GM12801 (cell line): ENCODE measurements around the gene ZNF595.
"Not testable (repeated sequence)": the region's sequence is repeated elsewhere in the genome, so short reads cannot be mapped to it uniquely, and the experiment has no call there.

Experiments
- TF ChIP-seq, protein P1 (sequence below): IDR thresholded peaks from one replicate; pipeline ENCODE4 v1.5.1; 2011; ENCODE audit warnings: control low read depth; ENCODE audit not compliant: insufficient read length; ENCODE audit errors: extremely low read depth

ZNF595 gene

DNA sequence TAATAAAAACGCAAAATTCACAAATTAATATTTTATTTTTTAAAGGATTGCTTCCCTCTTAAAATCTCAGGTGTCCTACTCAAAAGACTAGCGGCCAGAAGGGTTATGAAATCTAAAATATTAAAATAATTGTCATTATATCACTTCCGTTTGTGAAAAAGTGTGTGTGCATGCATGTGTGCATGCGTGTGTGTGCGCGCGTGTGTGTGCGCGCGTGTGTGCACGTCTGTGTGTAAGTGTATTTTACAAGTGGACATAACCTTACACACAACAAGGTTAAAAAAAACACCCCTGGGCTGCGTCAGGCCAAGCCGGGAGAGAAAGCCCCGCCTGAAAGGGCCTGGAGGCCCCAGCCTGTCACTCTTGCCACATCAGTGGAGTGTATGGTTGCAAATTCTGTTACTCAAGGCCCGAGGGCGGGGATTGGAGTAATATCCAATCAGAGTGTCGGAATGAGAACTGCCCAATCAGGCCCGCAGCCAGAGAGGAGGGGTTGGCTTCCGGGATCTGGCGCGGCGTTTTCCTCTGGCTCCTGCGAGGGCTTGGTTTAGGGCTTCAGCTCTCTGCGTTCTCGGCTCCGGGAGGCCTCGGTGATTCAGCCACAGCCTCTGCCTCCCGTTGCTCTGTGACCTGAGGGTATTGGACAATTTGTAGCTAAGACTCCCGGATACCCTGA lies at the start of gene ZNF595:
Gene ZNF595 (plus strand): TSS at position 518 of the 676 bp plus-strand sequence. CDS start 168 bp downstream, outside the sequence.
- TF ChIP-seq, protein P1, sequence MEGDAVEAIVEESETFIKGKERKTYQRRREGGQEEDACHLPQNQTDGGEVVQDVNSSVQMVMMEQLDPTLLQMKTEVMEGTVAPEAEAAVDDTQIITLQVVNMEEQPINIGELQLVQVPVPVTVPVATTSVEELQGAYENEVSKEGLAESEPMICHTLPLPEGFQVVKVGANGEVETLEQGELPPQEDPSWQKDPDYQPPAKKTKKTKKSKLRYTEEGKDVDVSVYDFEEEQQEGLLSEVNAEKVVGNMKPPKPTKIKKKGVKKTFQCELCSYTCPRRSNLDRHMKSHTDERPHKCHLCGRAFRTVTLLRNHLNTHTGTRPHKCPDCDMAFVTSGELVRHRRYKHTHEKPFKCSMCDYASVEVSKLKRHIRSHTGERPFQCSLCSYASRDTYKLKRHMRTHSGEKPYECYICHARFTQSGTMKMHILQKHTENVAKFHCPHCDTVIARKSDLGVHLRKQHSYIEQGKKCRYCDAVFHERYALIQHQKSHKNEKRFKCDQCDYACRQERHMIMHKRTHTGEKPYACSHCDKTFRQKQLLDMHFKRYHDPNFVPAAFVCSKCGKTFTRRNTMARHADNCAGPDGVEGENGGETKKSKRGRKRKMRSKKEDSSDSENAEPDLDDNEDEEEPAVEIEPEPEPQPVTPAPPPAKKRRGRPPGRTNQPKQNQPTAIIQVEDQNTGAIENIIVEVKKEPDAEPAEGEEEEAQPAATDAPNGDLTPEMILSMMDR, result not testable (repeated sequence)

DNA sequence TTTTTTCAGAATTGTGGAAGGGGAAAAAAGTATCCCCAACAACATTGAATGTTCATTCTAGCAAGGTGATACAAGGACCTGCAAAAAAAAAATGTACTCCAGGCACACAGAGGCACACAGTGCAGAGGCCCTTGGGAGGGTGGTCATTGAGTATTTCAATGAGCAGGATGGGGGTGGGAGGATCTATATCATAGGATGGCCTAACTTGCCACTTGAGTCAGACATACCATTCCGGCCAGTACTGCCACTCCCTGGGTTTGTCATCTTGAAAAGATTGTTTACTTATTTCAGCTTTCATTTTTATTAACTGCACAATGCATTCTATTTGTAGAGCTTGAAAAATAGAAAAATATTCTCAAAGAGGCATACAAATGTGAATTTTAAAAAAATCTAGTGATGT lies 18.7 kb downstream of the ZNF595 start:
- TF ChIP-seq, protein P1, result no peak

DNA sequence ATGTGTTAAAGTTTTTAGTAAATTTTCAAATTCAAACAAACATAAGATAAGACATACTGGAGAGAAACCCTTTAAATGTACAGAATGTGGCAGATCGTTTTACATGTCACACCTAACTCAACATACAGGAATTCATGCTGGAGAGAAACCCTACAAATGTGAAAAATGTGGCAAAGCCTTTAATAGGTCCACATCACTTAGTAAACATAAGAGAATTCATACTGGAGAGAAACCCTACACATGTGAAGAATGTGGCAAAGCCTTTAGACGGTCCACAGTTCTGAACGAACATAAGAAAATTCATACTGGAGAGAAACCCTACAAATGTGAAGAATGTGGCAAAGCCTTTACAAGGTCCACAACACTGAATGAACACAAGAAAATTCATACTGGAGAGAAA lies 32.8 kb downstream of the ZNF595 start:
- TF ChIP-seq, protein P1, result no peak

DNA sequence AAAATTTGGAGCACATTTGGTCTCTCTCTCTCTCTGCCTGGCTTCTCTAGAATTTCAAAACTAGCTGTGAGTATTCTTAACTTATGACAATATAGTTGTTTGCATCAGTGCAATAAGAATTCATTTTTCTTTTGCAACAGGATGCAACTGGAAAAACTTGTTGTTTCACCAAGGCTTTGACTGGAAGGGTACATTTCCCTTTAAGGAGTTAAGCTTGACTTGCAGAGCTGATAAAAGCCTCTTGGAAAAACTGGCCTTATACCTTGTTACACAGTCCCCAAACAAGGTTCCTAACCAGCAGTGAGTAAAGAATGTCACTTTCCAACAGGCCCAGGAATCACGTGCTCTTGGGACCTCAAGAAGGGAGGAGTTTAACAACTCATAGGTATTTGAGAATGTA lies 45.3 kb downstream of the ZNF595 start:
- TF ChIP-seq, protein P1, result no peak

DNA sequence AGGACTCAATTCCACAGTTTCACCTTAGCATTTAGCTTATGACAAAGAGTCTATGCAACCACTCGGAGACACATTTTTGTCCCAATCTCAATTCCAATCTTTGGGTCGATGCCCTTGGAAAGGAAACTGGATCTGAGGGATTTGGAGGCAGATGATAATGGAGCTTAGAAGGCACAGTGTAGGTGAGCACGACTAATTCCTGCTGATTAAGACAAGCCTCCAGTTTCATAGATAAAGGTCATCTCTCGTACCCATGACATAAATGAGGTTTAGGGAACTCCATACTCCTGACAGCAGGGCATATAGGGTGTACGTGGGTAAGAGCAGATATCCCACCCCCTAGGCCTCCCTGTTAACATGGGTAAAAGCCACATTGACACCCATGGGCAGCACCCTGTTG lies 46.7 kb downstream of the ZNF595 start:
- TF ChIP-seq, protein P1, result no peak

DNA sequence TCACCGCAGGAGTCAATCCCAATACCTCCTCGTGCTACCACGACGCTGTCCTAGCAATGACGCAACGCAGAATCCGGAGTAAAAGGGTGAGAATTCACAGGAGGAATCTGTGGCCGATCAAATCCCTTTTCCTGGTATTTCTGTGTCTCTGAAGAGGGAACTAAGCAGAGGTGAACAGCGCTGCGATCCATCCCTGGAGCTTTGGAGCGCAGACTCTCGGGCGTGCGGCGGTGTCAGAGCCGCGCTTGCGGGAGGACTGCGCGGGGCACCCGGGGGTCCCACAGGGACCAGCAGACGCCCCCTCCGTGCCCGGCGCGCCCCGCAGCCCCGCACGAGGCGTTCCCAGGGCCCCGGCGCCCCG lies 53.9 kb downstream of the ZNF595 start:
- TF ChIP-seq, protein P1, result no peak

DNA sequence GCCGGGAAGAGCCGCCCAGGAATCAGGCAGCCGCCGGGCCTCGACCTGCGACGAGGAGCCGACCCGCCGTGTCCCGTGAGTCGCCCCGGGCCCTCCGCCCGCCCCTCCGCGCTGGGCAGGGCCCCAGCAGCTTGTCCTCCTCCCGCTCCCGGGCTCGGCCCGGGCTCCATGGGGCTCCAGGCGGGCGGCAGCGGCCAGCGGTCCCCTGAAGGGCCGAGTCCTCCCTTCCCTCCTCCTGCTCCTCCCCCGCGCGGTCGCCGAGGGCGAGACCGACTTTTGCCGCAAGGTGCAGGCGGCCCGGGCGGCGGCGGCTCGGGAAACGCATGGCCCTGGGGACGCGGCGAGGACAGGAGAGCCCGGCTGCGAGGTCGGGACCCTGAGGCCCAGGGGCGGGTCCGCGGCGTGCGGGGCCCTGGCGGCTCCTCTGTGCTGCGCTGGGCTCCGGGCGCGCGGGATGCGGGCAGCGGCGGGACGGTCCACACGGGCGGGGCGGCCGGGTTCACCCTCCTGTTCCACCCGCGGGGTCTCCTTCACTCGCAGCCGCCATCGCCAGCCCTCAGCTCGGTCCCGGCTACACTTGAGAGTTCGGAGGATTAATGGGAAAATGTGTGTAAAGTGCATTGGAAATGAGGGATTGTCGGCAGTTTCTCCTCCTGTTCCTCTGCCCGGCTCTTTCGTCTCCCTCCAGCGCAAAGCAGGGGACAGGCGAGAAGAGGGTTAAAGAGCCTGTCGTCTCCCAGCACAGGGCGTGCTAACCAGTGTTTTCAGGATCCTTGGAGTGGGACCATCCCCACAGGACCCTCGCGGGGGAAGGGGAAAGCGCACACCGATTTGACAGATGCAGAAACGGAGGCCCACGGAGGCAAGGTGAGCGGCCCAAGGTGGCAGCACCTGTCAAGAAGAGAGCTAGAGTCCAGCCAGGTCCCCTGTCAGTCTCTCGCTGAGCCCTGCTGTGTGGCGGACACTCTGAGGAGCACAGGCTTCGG lies 54.6 kb downstream of the ZNF595 start:
- TF ChIP-seq, protein P1, result no peak
